Activated T-helper 2 cell treated with anti-CD3 and anti-CD28 coated beads, Interferon-gamma antibody, Interleukin-2, Interleukin-4, amounts not matched to agents 10 μg/mL and 5 μg/mL and 100 μg/mL, durations not matched to agents 14 hours and 24 hours and 36 hours (primary cell): ENCODE measurements around the gene SNRNP35. TPM values are rescaled to one million over a fixed set of nuclear protein-coding genes. Genes with fewer than 3 reads are reported as not detected.
A peak's percentile ranks its signal among the peaks of the same experiment; 100 is the strongest.
"Not testable (repeated sequence)": the region's sequence is repeated elsewhere in the genome, so short reads cannot be mapped to it uniquely, and the experiment has no call there.

Experiments
- DNase-seq: peaks from one replicate; pipeline ENCODE4 v3.0.0; 2021; ENCODE audit warnings: low spot score
- H3K27ac Mint-ChIP-seq: one replicate; pipeline ENCODE4 v1.8.0; 2021; ENCODE audit warnings: mixed read lengths
- H3K27me3 Mint-ChIP-seq: one replicate; pipeline ENCODE4 v1.8.0; 2021; ENCODE audit warnings: low read depth, mixed read lengths
- H3K36me3 Mint-ChIP-seq: one replicate; pipeline ENCODE4 v1.8.0; 2021; ENCODE audit warnings: low read depth, mixed read lengths
- H3K4me1 Mint-ChIP-seq: one replicate; pipeline ENCODE4 v1.8.0; 2021; ENCODE audit warnings: low read depth, mixed read lengths
- H3K4me3 Mint-ChIP-seq: one replicate; pipeline ENCODE4 v1.8.0; 2021; ENCODE audit warnings: low read depth, mild to moderate bottlenecking, moderate library complexity, mixed read lengths
- H3K9me3 Mint-ChIP-seq: one replicate; pipeline ENCODE4 v1.8.0; 2021; ENCODE audit warnings: mixed read lengths
- intact Hi-C: fragments of 100-400 bp; cut with micrococcal nuclease; formaldehyde crosslinking; loops from one replicate; pipeline ENCODE4 v1.15.1; 2023
- total RNA-seq: library from RNA; stranded (reverse); gene quantifications from 2 replicates; pipeline ENCODE4 v1.2.3, GENCODE V29; 2022

Gene SNRNP35
- total RNA-seq, 1 donor from 2014 or later: 36.4 TPM

DNA sequence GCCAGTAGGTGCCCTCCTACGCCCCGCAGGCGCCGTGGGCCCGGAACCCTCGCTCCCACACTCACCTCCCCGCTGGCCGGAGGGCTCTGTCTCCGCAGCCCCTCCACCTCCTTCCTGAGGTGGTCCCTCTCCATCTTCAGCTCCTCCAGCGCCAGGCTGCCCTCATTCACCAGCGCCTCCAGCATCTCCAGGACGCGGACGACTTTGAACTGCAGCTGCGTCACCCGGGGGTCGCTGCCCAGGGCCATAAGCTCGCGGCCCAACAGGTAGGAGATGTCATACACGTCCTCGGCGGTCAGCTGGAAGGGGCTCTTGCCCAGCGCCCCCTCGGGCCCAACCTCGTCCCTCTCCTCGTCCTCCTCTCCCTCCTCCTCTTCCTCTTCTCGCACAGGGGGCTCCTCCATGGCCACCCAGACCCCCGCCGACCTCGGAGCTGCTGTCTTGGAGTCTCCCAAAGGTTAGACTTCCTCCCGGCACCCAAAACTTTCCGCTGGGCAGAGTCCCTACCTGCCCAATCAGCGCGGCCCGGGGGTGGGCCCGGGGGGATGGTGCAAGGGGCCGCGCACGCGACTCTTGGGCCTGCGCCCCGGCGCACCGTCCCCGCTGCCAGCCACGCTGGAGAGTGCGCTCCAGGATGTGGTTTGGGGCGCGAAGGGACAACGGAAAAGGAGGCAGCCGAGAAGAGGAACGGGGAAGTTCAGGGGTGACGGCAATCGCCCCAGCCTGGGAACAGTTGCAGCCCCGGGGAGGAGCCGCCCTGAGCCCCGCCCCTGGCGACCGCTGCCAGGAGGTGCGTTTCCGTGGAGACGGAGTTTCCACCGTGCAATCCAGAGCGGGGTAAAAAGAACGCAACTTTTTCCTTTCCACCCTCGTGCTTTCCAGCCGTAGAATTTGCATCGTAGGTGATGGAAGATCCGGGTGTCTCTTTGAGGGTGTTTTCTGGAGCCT lies 21.6 kb upstream of the SNRNP35 start, which contains the start of gene RILPL2:
Gene RILPL2, minus strand, starts transcription at position 668 of the 948 bp plus-strand sequence. Its CDS starts 264 bp downstream, at position 404.
- Mint-ChIP-seq H3K27ac (peak within 1 kb of the TSS; percentile 99), H3K4me1 (peaks cover 39% of the 10 kb centered on the region), H3K9me3 (no peaks in the 10 kb centered on the region), H3K27me3 (no peaks in the 10 kb centered on the region), H3K4me3 (peak within 1 kb of the TSS; percentile 100), H3K36me3 (peaks cover 36% of the 10 kb centered on the region)
- peak; percentile 91 for DNase-seq
- intact Hi-C loops: loop anchor here (5.0 to 10.0 kb wide), 2 partner anchors 49 to 279 kb away; partner anchors contain the start of gene ATP6V0A2

DNA sequence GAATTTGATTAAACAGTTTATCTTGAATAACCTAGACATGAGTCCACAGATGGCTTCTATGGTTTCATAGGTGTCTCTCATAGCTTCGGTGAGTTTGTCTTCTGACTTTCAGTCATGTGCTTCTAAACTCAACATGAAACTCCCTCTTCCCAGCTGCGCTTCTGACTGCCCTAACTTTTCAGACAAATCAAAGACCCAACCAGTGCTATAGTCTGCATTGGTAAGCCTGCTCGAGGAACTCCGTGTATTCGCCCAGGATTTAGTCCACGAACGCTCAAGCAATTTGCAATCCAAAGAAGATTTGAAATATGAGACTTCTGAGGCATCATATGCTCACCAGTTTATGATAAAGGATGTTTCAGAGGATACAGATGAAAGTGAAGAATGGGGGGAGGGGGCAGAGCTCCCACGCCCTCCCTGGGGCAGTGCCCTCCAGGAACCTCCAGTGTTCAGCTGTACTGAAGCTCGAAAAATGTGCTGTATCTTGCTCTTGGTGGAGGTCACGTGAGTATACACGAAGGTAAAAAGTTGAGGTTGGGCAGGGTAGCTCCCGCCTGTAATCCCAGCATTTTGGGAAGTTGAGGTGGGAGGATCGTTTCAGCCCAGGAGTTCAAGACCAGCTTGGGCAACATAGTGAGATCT lies 16.3 kb upstream of the SNRNP35 start:
- H3K4me1 Mint-ChIP-seq: peaks cover 22% of the 10 kb centered on the region
- H3K27me3 Mint-ChIP-seq: no peaks in the 10 kb centered on the region
- H3K9me3 Mint-ChIP-seq: no peaks in the 10 kb centered on the region
- H3K27ac Mint-ChIP-seq: no peak overlapping the region
- DNase-seq: no peak
- no peak overlapping the region for H3K4me3 Mint-ChIP-seq
- intact Hi-C loops: no loop called here
- H3K36me3 Mint-ChIP-seq: no peaks in the 10 kb centered on the region

DNA sequence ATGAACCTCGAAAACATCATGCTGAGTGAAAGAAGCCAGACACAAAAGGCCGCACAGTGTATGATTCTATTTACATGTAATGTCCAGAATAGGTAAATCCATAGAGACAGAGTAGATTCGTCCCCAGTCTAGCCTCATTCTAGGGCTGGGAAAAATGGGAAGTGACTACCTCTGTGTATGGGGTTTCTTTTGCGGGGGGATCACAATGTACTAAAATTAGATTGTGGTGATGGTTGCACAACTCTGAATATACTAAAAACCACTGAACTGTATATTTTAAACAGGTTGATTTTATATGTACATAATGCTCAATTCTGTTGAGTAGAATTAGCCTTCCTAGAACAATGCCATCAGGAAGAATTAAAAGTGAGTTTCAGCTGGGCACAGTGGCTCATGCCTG lies 15.2 kb upstream of the SNRNP35 start:
- DNase-seq: no peak
- Mint-ChIP-seq H3K36me3 (no peaks in the 10 kb centered on the region), H3K27ac (no peak overlapping the region), H3K9me3 (no peaks in the 10 kb centered on the region), H3K4me1 (peaks cover 14% of the 10 kb centered on the region), H3K27me3 (no peaks in the 10 kb centered on the region), H3K4me3 (no peak overlapping the region)
- intact Hi-C loops: no loop called here

DNA sequence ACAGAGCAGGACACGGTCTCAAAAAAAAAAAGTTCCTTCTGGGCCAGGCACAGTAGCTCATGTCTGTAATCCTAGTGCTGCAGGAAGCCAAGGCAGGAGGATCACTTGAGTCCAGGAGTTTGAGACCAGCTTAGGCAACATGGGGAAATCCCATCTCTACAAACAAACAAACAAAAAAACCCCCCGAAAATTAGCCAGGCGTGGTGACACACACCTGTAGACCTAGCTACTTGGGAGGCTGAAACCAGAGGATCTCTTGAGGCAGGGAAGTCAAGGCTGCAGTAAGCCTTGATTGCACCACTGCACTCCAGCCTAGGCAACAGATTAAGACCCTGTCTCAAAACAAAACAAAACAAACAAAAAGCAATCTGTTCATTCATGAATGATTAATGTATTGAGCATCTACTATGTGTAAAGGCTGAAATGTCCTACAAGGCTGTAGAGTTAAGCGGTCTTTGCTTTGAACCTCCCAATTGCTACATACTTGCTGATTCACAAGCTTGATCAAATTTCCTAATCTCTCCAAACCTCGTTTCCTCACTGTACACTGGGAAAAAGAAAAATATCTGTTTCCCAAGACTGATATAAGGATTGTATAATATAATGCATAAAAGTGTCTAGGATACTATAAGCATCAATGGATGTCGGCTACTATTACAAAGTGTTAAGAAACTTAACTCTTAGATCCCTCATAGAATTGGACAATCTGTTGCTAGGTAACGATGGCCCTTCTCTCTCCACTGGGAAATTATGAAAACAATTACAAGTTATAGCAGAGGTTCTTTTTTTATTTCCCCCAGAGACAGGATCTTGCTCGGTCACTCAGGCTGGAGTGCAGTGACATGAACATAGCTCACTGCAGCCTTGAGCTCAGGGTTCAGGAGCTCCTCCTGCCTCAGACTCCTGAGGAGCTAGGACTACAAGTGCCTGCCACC lies 13.6 kb upstream of the SNRNP35 start:
- H3K4me1 Mint-ChIP-seq: peaks cover 20% of the 10 kb centered on the region
- no peaks in the 10 kb centered on the region for H3K9me3 Mint-ChIP-seq
- no peaks in the 10 kb centered on the region for H3K27me3 Mint-ChIP-seq
- intact Hi-C loops: no loop called here
- H3K36me3 Mint-ChIP-seq: no peaks in the 10 kb centered on the region
- no peak for DNase-seq
- no peak overlapping the region for H3K4me3 Mint-ChIP-seq
- H3K27ac Mint-ChIP-seq: no peak overlapping the region

DNA sequence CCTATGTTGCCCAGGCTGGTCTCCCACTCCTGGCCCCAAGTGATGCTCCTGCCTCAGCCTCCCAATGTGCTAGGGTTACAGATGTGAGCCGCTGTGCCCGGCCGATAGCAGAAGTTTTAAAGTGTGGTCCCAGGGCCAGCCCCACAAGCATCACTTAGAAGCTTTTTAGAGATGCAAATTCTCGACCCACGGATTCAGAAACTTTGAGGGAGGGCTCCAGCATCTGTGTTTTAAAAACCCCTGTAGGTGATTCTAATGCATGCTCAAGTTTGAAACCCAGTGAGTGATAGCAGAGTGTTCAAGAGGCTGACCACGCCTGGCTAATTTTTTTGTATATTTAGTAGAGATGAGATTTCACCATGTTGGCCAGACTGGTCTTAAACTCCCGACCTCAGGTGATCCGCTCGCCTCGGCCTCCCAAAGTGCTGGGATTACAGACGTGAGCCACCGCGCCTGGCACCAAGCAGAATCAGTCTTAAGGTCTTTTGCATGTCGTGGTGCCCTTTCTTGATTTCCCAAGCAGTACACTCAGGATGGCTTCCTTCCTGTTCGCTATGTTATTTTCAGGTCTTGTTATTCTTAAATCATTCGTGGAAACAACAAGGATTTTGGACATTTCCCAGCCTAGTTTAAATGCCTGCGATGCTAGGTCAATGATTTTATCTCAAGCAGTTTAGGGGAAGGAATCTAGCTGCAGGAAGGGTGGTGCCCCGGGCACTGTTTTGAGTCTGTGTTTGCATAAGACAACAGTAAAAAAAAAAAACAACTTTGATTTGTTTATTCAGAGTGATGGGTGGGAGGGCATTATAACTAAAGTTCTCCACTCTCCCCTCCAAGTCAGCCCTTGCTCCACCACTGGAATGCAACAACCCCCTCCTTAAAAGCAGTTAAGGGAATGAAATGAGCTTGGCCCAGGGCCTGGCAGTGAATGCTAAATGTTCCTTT lies 12.3 kb upstream of the SNRNP35 start:
- H3K4me3 Mint-ChIP-seq: no peak overlapping the region
- H3K27ac Mint-ChIP-seq: no peak overlapping the region
- H3K27me3 Mint-ChIP-seq: no peaks in the 10 kb centered on the region
- intact Hi-C loops: no loop called here
- H3K9me3 Mint-ChIP-seq: no peaks in the 10 kb centered on the region
- peaks cover 21% of the 10 kb centered on the region for H3K4me1 Mint-ChIP-seq
- H3K36me3 Mint-ChIP-seq: no peaks in the 10 kb centered on the region
- no peak for DNase-seq

DNA sequence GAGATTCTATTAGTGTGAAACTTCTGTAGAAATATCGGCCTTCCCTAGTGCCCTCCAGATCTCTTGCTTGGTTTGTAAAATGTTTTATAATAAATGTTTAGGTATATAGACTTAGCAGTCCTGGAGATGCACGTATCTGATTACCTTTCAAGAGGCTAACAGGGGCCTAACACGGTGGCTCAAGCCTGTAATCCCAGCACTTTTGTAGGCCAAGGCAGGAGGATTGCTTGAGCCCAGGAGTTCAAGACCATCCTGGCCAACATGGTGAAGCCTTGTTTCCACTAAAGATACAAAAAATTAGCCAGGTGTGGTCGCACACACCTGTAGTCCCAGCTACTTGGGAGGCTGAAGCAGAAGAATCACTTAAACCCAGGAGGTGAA lies 11.6 kb upstream of the SNRNP35 start:
- H3K27ac Mint-ChIP-seq: no peak overlapping the region
- no peaks in the 10 kb centered on the region for H3K27me3 Mint-ChIP-seq
- H3K9me3 Mint-ChIP-seq: no peaks in the 10 kb centered on the region
- H3K4me3 Mint-ChIP-seq: no peak overlapping the region
- H3K36me3 Mint-ChIP-seq: no peaks in the 10 kb centered on the region
- intact Hi-C loops: no loop called here
- no peak for DNase-seq
- peaks cover 21% of the 10 kb centered on the region for H3K4me1 Mint-ChIP-seq

DNA sequence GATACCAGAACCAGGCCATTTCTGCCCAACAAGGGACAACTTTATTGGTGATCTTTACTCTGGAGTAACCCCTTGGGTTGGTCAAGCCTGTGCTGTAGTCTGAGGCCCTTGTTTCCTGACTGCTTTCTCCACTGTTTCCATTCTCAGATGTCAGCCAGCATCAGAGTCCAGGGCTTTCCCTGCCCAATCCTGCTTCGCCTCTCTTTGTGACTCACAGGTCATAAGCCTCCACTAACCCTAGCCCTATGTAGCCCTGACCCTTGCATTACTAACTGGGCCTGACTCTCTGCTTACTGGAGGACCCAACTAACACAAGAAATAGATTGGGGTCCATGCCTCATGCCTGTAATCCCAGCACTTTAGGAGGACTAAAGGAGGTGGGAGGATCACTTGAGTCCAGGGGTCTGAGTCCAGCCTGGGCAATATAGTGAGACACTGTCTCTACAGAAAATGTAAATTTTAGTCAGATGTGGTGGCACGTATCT lies 8.6 kb upstream of the SNRNP35 start:
- Mint-ChIP-seq H3K27ac (peak overlapping the region; percentile 64), H3K36me3 (no peaks in the 10 kb centered on the region), H3K27me3 (no peaks in the 10 kb centered on the region), H3K4me3 (peak overlapping the region; percentile 37), H3K4me1 (peaks cover 20% of the 10 kb centered on the region), H3K9me3 (no peaks in the 10 kb centered on the region)
- intact Hi-C loops: no loop called here
- no peak for DNase-seq

DNA sequence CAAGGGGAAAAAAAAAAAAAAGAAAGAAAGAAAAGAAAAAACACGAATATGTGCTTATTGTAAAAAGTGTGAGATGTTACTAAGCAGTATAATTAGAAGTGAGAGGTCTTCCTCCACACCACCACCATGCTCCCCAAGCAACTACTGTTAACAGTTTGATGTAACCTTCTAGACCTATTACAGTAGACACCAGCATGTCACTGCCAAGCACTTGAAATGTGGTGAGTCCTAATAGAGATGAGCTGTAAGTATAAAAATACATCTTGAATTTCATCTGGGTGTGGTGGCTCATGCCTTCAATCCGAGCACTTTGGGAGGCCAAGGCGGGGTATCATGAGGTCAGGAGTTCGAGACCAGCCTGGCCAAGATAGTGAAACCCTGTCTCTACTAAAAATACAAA lies 8.1 kb upstream of the SNRNP35 start:
- no peaks in the 10 kb centered on the region for H3K9me3 Mint-ChIP-seq
- intact Hi-C loops: no loop called here
- peaks cover 20% of the 10 kb centered on the region for H3K4me1 Mint-ChIP-seq
- DNase-seq: no peak
- no peaks in the 10 kb centered on the region for H3K36me3 Mint-ChIP-seq
- peak overlapping the region; percentile 64 for H3K27ac Mint-ChIP-seq
- no peak overlapping the region for H3K4me3 Mint-ChIP-seq
- no peaks in the 10 kb centered on the region for H3K27me3 Mint-ChIP-seq

DNA sequence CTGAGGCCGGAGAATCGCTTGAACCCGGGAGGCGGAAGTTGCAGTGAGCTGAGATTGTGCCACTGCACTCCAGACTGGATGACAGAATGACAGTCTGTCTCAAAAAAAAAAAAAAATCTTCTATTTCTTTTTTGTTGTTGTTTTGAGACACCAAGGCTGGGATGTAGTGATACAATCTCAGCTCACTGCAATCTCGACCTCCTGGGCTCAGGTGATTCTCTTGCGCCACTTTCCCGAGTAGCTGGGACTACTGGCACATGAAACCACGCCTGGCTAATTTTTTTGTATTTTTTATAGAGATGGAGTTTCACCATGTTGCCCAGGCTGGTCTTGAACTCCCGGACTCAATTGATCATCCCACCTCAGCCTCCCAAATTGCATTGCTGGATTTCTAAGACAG lies 7.3 kb upstream of the SNRNP35 start:
- Mint-ChIP-seq H3K4me1 (peaks cover 20% of the 10 kb centered on the region), H3K36me3 (no peaks in the 10 kb centered on the region), H3K27ac (no peak overlapping the region), H3K9me3 (no peaks in the 10 kb centered on the region), H3K4me3 (no peak overlapping the region), H3K27me3 (no peaks in the 10 kb centered on the region)
- no peak for DNase-seq
- intact Hi-C loops: no loop called here

DNA sequence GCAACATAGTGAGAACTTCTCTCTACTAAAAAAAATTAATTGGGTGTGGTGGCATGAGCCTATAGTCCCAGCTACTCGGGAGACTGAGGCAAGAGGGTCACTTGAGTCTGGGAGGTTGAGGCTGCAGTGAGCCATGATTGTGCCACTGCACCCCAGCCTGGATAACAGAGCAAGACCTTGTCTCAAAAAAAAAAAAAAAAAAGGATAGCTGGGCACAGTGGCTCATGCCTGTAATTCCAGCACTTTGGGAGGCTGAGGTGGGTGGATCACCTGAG lies 5.7 kb upstream of the SNRNP35 start:
- DNase-seq, intact Hi-C loops, H3K27me3 Mint-ChIP-seq, H3K36me3 Mint-ChIP-seq, H3K27ac Mint-ChIP-seq, H3K4me3 Mint-ChIP-seq, H3K9me3 Mint-ChIP-seq: not testable (repeated sequence)
- H3K4me1 Mint-ChIP-seq: peaks cover 12% of the 10 kb centered on the region

DNA sequence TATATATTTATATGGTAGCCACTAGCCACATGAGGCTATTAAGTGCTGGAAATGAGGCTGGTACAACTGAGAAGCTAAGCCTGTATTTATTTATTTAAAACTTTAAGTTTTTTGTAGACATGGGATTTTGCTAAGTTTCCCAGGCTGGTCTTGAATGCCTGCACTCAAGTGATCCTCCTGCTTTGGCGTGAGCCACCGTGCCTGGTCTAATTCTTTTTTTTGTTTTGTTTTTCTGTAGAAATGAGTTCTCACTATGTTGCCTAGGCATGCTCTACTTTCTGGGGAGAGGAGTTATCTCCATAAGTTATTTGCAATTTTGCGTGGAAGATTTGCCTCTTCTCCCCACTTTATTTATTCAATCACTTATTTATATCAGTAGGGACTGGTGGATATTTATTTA lies 4.8 kb upstream of the SNRNP35 start:
- intact Hi-C loops: no loop called here
- H3K36me3 Mint-ChIP-seq: no peaks in the 10 kb centered on the region
- H3K4me3 Mint-ChIP-seq: no peak overlapping the region
- peaks cover 12% of the 10 kb centered on the region for H3K4me1 Mint-ChIP-seq
- DNase-seq: no peak
- no peaks in the 10 kb centered on the region for H3K27me3 Mint-ChIP-seq
- H3K27ac Mint-ChIP-seq: no peak overlapping the region
- H3K9me3 Mint-ChIP-seq: no peaks in the 10 kb centered on the region

DNA sequence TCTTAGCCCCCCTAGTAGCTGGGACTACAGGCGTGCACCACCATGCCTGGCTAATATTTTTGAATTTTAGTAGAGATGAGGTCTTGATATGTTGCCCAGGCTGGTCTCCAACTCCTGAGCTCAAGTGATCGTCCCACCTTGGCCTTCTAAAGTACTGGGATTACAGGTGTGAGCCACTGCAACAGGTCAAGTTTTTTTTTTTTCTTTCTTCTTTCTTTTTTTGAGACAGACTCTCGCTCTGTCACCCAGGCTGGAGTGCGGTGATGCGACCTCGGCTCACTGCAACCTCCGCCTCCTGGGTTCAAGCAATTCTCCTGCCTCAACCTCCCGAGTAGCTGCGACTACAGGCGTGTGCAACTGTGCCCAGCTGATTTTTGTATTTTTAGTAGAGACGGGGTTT lies 5.2 kb downstream of the SNRNP35 start:
- H3K4me3 Mint-ChIP-seq, intact Hi-C loops, DNase-seq, H3K27me3 Mint-ChIP-seq, H3K9me3 Mint-ChIP-seq, H3K27ac Mint-ChIP-seq: not testable (repeated sequence)
- Mint-ChIP-seq H3K36me3 (peaks cover 51% of the 10 kb centered on the region), H3K4me1 (peaks cover 15% of the 10 kb centered on the region)
